ENCODE measurements around the gene KREMEN2.
"Not testable (repeated sequence)": the region's sequence is repeated elsewhere in the genome, so short reads cannot be mapped to it uniquely, and the experiment has no call there.

KREMEN2 gene
- total RNA-seq: 0.09 to 0.20 reads per million in 2 donors

- DNase-seq: no peak
Observed at GRCh38 chr16:2963723-2964474, at the start of gene KREMEN2. KREMEN2 (plus strand) TSS chr16:2964275; CDS start chr16:2964521, 246 bp downstream.

- no peak for DNase-seq
Observed at GRCh38 chr16:2915196-2915929, 48.7 kb upstream of the KREMEN2 start.

GRCh38 chr16:2919511-2920255 is 44.4 kb upstream of the KREMEN2 start:
- DNase-seq: no peak

GRCh38 chr16:2923481-2923880 is 40.6 kb upstream of the KREMEN2 start:
- DNase-seq: no peak

- DNase-seq: no peak
Observed at GRCh38 chr16:2924901-2925755, 38.9 kb upstream of the KREMEN2 start.

GRCh38 chr16:2925951-2926649 is 38.0 kb upstream of the KREMEN2 start:
- no peak for DNase-seq

- no peak for DNase-seq
Observed at GRCh38 chr16:2926650-2926999, 37.5 kb upstream of the KREMEN2 start.

GRCh38 chr16:2927010-2927646 is 36.9 kb upstream of the KREMEN2 start:
- peak; percentile 45 for DNase-seq

GRCh38 chr16:2928151-2928550 is 35.9 kb upstream of the KREMEN2 start:
- not testable (repeated sequence) for DNase-seq

- DNase-seq: no peak
Observed at GRCh38 chr16:2928796-2929195, 35.3 kb upstream of the KREMEN2 start.

- no peak for DNase-seq
Observed at GRCh38 chr16:2929693-2930092, 34.4 kb upstream of the KREMEN2 start.

GRCh38 chr16:2930236-2930635 is 33.8 kb upstream of the KREMEN2 start:
- no peak for DNase-seq

GRCh38 chr16:2931231-2931914 is 32.7 kb upstream of the KREMEN2 start:
- DNase-seq: not testable (repeated sequence)

GRCh38 chr16:2933136-2933535 is 30.9 kb upstream of the KREMEN2 start:
- no peak for DNase-seq

GRCh38 chr16:2933701-2934100 is 30.4 kb upstream of the KREMEN2 start:
- no peak for DNase-seq

- DNase-seq: no peak
Observed at GRCh38 chr16:2934450-2934849, 29.6 kb upstream of the KREMEN2 start.

- DNase-seq: no peak
Observed at GRCh38 chr16:2936436-2937011, 27.6 kb upstream of the KREMEN2 start.

- no peak for DNase-seq
Observed at GRCh38 chr16:2937170-2937569, 26.9 kb upstream of the KREMEN2 start.

GRCh38 chr16:2938206-2938605 is 25.9 kb upstream of the KREMEN2 start:
- DNase-seq: no peak

GRCh38 chr16:2939968-2940367 is 24.1 kb upstream of the KREMEN2 start:
- no peak for DNase-seq
